ENCODE measurements around the gene LARGE1. TPM values are rescaled to one million over a fixed set of nuclear protein-coding genes. Genes with fewer than 3 reads are reported as not detected.

LARGE1 gene
- total RNA-seq, 1 experiment from 2014 or later: 2.5 TPM

DNA sequence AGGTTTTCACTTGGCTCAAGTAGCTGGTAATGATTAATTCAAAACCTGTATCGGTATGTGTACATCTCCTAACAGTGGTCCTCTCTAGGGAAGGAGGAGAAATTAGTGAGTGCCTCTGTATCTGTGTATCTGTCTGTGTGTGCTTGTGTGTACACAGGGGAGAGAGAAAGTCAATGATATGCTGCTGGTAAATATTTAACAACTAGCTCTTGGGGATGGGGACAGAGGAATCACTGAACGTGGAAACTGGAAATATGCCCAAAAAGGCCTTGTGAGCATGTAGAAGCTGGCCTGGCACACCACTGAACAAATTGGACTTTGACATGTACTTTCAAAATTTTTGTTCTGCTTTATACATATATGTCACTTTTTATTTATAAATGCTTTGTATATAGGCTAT, 648.1 kb downstream of the LARGE1 start:
- in situ Hi-C loops (cut with HindIII; ENCODE audit: low pct_unique_long_range_greater_than_20kb, low sequenced_read_pairs): no loop called here
- Histone ChIP-seq H3K27ac (ENCODE audit: low read length) (no peak overlapping the region), H3K36me3 (ENCODE audit: control insufficient read depth, insufficient read depth, low read length) (no peaks in the 10 kb centered on the region), H3K4me1 (ENCODE audit: control insufficient read depth, insufficient read depth, low read length) (no peaks in the 10 kb centered on the region), H3K4me3 (ENCODE audit: low read depth in 2 of 2, low read length in 2 of 2) (no peak overlapping the region), H3K27me3 (ENCODE audit: control insufficient read depth, insufficient read depth, low read length) (no peaks in the 10 kb centered on the region), H3K9me3 (ENCODE audit: control insufficient read depth, insufficient read depth, low read depth, low read length) (no peaks in the 10 kb centered on the region)
- ChIA-PET CTCF (no interaction called here), POLR2A (no interaction called here)
- no TSS peak for BruUV-seq (replicated peaks)
- ATAC-seq (no peak), DNase-seq (ENCODE audit: low read depth, low spot score) (no peak)
- intact Hi-C loops (cut with micrococcal nuclease; ENCODE audit: unreplicated experiment): no loop called here
- TF ChIP-seq POLR2AphosphoS5 (IDR thresholded peaks at IDR 0.05; ENCODE audit: low read depth, low read length) (no peak), TCF7L2 (IDR thresholded peaks at IDR 0.05; ENCODE audit: low read depth, low read length) (no peak)
- TF ChIP-seq, protein P1, sequence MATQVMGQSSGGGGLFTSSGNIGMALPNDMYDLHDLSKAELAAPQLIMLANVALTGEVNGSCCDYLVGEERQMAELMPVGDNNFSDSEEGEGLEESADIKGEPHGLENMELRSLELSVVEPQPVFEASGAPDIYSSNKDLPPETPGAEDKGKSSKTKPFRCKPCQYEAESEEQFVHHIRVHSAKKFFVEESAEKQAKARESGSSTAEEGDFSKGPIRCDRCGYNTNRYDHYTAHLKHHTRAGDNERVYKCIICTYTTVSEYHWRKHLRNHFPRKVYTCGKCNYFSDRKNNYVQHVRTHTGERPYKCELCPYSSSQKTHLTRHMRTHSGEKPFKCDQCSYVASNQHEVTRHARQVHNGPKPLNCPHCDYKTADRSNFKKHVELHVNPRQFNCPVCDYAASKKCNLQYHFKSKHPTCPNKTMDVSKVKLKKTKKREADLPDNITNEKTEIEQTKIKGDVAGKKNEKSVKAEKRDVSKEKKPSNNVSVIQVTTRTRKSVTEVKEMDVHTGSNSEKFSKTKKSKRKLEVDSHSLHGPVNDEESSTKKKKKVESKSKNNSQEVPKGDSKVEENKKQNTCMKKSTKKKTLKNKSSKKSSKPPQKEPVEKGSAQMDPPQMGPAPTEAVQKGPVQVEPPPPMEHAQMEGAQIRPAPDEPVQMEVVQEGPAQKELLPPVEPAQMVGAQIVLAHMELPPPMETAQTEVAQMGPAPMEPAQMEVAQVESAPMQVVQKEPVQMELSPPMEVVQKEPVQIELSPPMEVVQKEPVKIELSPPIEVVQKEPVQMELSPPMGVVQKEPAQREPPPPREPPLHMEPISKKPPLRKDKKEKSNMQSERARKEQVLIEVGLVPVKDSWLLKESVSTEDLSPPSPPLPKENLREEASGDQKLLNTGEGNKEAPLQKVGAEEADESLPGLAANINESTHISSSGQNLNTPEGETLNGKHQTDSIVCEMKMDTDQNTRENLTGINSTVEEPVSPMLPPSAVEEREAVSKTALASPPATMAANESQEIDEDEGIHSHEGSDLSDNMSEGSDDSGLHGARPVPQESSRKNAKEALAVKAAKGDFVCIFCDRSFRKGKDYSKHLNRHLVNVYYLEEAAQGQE (IDR thresholded peaks at IDR 0.05; ENCODE audit: insufficient read depth in 1 of 2, low read depth in 2 of 2, low read length in 1 of 2): no peak
- TF ChIP-seq, protein P2, sequence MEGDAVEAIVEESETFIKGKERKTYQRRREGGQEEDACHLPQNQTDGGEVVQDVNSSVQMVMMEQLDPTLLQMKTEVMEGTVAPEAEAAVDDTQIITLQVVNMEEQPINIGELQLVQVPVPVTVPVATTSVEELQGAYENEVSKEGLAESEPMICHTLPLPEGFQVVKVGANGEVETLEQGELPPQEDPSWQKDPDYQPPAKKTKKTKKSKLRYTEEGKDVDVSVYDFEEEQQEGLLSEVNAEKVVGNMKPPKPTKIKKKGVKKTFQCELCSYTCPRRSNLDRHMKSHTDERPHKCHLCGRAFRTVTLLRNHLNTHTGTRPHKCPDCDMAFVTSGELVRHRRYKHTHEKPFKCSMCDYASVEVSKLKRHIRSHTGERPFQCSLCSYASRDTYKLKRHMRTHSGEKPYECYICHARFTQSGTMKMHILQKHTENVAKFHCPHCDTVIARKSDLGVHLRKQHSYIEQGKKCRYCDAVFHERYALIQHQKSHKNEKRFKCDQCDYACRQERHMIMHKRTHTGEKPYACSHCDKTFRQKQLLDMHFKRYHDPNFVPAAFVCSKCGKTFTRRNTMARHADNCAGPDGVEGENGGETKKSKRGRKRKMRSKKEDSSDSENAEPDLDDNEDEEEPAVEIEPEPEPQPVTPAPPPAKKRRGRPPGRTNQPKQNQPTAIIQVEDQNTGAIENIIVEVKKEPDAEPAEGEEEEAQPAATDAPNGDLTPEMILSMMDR (IDR thresholded peaks at IDR 0.05): no peak

DNA sequence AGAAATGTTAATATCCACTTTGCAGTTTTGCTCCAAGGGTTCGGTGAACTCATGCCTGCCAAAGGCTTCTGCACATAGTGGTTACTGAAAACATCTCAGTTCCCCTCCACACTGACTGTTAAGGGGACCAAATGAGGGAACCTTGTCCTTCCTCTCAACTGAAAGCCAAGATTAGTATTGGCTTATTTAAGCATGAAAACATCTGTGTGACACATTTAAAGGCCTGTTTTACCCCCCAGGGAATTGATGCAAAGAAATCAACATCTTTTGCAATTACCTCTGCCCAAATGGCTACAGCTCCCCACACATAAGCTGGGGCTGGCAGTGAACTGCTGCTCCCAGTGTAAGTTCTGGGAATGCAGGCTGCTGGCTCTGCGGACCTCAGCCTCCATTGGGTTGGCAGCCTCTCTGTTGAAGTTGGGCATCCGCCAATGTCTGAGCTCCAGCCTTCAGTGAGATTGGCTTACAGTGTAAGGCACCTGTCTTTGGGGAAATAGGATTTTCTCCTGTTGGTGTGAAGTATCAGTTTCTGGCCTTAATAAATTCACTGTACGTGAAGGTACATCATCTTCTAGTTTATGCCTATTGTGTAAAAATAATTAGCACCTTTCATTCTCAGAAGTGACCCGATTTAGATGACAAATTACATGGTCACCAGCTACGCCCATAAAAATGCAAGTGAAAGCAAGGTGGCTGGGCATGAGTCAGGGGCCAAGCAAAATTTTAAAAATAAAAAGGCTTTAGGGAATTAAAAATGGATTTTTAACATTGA, 648.7 kb downstream of the LARGE1 start:
- intact Hi-C loops (cut with micrococcal nuclease; ENCODE audit: unreplicated experiment): no loop called here
- Histone ChIP-seq H3K27ac (ENCODE audit: low read length) (no peak overlapping the region), H3K4me1 (ENCODE audit: control insufficient read depth, insufficient read depth, low read length) (no peaks in the 10 kb centered on the region), H3K9me3 (ENCODE audit: control insufficient read depth, insufficient read depth, low read depth, low read length) (no peaks in the 10 kb centered on the region), H3K27me3 (ENCODE audit: control insufficient read depth, insufficient read depth, low read length) (no peaks in the 10 kb centered on the region), H3K4me3 (ENCODE audit: low read depth in 2 of 2, low read length in 2 of 2) (no peak overlapping the region), H3K36me3 (ENCODE audit: control insufficient read depth, insufficient read depth, low read length) (no peaks in the 10 kb centered on the region)
- no TSS peak for BruUV-seq (replicated peaks)
- in situ Hi-C loops (cut with HindIII; ENCODE audit: low pct_unique_long_range_greater_than_20kb, low sequenced_read_pairs): no loop called here
- DNase-seq (ENCODE audit: low read depth, low spot score) (no peak), ATAC-seq (no peak)
- POLR2A ChIA-PET: no interaction called here
- CTCF ChIA-PET: no interaction called here
- TF ChIP-seq, protein P2 (IDR thresholded peaks at IDR 0.05): no peak

DNA sequence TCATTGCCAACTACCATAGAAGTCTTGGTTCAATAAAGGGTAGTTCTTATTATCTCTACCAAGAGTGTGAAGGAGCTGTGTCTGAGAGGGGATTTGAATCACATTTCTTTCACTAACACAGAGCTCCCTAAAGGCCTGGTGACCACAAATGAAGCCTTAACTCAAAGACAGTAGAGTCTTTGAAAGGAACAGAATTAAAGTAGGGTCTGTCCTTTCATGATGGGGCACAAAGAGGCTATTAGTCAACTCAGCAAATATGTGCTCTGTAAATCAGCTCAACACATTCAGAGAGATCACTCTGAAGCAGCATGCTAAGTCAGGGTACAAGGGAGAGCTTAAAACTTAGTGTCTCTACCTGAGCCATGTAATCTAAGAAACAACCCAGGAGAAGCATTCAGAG, 649.7 kb downstream of the LARGE1 start:
- no peak overlapping the region for H3K27ac ChIP-seq (ENCODE audit: low read length)
- H3K9me3 ChIP-seq (ENCODE audit: control insufficient read depth, insufficient read depth, low read depth, low read length): no peaks in the 10 kb centered on the region
- TF ChIP-seq SIN3A (IDR thresholded peaks at IDR 0.05; ENCODE audit: borderline replicate concordance, insufficient read depth, low read depth, low read length): no peak
- no peak for TF ChIP-seq TCF7L2 (IDR thresholded peaks at IDR 0.05; ENCODE audit: low read depth, low read length)
- TF ChIP-seq POLR2AphosphoS5 (IDR thresholded peaks at IDR 0.05; ENCODE audit: low read depth, low read length): no peak
- TF ChIP-seq, protein P2 (IDR thresholded peaks at IDR 0.05): no peak
- TF ChIP-seq, protein P1 (IDR thresholded peaks at IDR 0.05; ENCODE audit: insufficient read depth in 1 of 2, low read depth in 2 of 2, low read length in 1 of 2): no peak
- CTCF ChIA-PET: no interaction called here
- no peak for ATAC-seq
- no TSS peak for BruUV-seq (replicated peaks)
- in situ Hi-C loops (cut with HindIII; ENCODE audit: low pct_unique_long_range_greater_than_20kb, low sequenced_read_pairs): no loop called here
- no peaks in the 10 kb centered on the region for H3K27me3 ChIP-seq (ENCODE audit: control insufficient read depth, insufficient read depth, low read length)
- H3K4me1 ChIP-seq (ENCODE audit: control insufficient read depth, insufficient read depth, low read length): no peaks in the 10 kb centered on the region
- intact Hi-C loops (cut with micrococcal nuclease; ENCODE audit: unreplicated experiment): no loop called here
- H3K36me3 ChIP-seq (ENCODE audit: control insufficient read depth, insufficient read depth, low read length): no peaks in the 10 kb centered on the region
- POLR2A ChIA-PET: no interaction called here
- no peak overlapping the region for H3K4me3 ChIP-seq (ENCODE audit: low read depth in 2 of 2, low read length in 2 of 2)
- DNase-seq (ENCODE audit: low read depth, low spot score): no peak

All from Panc1 (cell line).